Endodermal cell (in vitro differentiated cells): ENCODE measurements around the gene TIPARP. TPM values are rescaled to one million over a fixed set of nuclear protein-coding genes. Genes with fewer than 3 reads are reported as not detected.
"Not testable (repeated sequence)": the region's sequence is repeated elsewhere in the genome, so short reads cannot be mapped to it uniquely, and the experiment has no call there.

Experiments
- DNase-seq: peaks from one replicate; pipeline ENCODE4 v3.0.0-alpha.2; 2017
- H3K27ac ChIP-seq: 2 replicates; pipeline ENCODE4 v1.5.1; 2013; ENCODE audit warnings: mild to moderate bottlenecking, low read depth, low read length, moderate library complexity
- H3K27me3 ChIP-seq: 2 replicates; pipeline ENCODE4 v1.6.1; 2013; ENCODE audit warnings: mild to moderate bottlenecking, low read length, moderate library complexity; ENCODE audit not compliant: insufficient read depth, control insufficient read depth, poor library complexity, severe bottlenecking
- H3K36me3 ChIP-seq: 2 replicates; pipeline ENCODE4 v1.7.0; 2013; ENCODE audit warnings: mild to moderate bottlenecking, low read length, moderate library complexity; ENCODE audit not compliant: control insufficient read depth, insufficient read depth
- H3K4me1 ChIP-seq: one replicate; pipeline ENCODE4 v1.7.0; 2013; ENCODE audit warnings: low read length; ENCODE audit not compliant: control insufficient read depth, insufficient read depth
- H3K4me3 ChIP-seq: 2 replicates; pipeline ENCODE4 v1.5.1; 2013; ENCODE audit warnings: mild to moderate bottlenecking, low read length, moderate library complexity
- H3K9ac ChIP-seq: 2 replicates; pipeline ENCODE4 v1.6.1; 2013; ENCODE audit warnings: mild to moderate bottlenecking, low read length, moderate library complexity; ENCODE audit not compliant: poor library complexity, severe bottlenecking; ENCODE audit errors: extremely low read depth
- H3K9me3 ChIP-seq: 2 replicates; pipeline ENCODE4 v1.6.1; 2013; ENCODE audit warnings: mild to moderate bottlenecking, low read length, moderate library complexity; ENCODE audit not compliant: control insufficient read depth
- H3K27ac Mint-ChIP-seq: 2 replicates; pipeline ENCODE4 v1.8.0; 2020; ENCODE audit warnings: mixed read lengths
- H3K27me3 Mint-ChIP-seq: 2 replicates; pipeline ENCODE4 v1.8.0; 2021; ENCODE audit warnings: mild to moderate bottlenecking, mixed read lengths; ENCODE audit not compliant: insufficient read depth
- H3K36me3 Mint-ChIP-seq: 2 replicates; pipeline ENCODE4 v1.8.0; 2020; ENCODE audit warnings: low read depth, mixed read lengths
- H3K4me1 Mint-ChIP-seq: 2 replicates; pipeline ENCODE4 v1.8.0; 2020; ENCODE audit warnings: mixed read lengths
- H3K4me3 Mint-ChIP-seq: 2 replicates; pipeline ENCODE4 v1.8.0; 2020; ENCODE audit warnings: mild to moderate bottlenecking, moderate library complexity, mixed read lengths
- H3K9me3 Mint-ChIP-seq: 2 replicates; pipeline ENCODE4 v1.8.0; 2020; ENCODE audit warnings: mild to moderate bottlenecking, mixed read lengths
- WGBS, 2 experiments: methylation state at CpG; one replicate each; pipeline versions ENCODE4 v1.1.5 to v1.1.7; 2013; ENCODE audit warnings: missing lambda C conversion rate in 2 of 2, mixed read lengths in 1 of 2; ENCODE audit not compliant: insufficient coverage in 1 of 2, insufficient read length in 1 of 2; 5-methylcytosine and 5-hydroxymethylcytosine counted together
- total RNA-seq, 2 donors: library from RNA; stranded (reverse); fragmentation: NEBNext Ultra II Directional in 1 of 2; extraction: Animal tissue kit (Norgen Biotek cat#: 25700) in 1 of 2; gene quantifications; 2 replicates in 1 of 2; 3 replicates in 1 of 2; pipeline ENCODE4 v1.2.1, GENCODE V29; 2021
- TF ChIP-seq, protein P1 (sequence below): fragments of 200-600 bp; sonication (generic); conservative IDR thresholded peaks from 2 replicates; pipeline ENCODE4 v1.5.0; 2021; ENCODE audit warnings: antibody characterized with exemption, mild to moderate bottlenecking

The TIPARP gene
- total RNA-seq, 2 donors from 2014 or later = 27.1 to 34.3 TPM

DNA sequence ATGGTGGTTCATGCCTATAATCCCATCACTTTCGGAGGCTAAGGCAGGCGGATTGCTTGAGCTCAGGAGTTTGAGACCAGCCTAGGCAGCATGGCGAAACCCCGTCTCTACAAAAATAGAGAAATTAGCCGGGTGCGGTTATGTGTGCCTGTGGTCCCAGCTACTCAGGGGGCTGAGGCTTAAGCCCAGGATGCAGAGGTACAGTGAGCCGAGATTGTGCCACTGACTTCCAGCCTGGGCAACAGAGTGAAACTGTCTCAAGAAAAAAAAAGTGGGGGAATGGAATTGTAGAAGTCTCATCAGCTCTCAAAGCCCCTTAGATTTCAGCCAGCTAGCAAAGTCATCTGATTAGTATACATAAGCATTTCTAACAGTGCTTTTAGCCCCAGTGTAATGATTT is 33.2 kb downstream of the TIPARP start:
- peaks cover 9% of the 10 kb centered on the region for H3K4me1 ChIP-seq
- Mint-ChIP-seq H3K36me3 (peaks cover 65% of the 10 kb centered on the region), H3K27me3 (no peaks in the 10 kb centered on the region), H3K4me1 (peaks cover 15% of the 10 kb centered on the region), H3K27ac (no peak overlapping the region), H3K9me3 (no peaks in the 10 kb centered on the region), H3K4me3 (no peak overlapping the region)
- no peak for DNase-seq
- WGBS, 2 experiments = 96 to 100% methylated on average over 6 to 7 of the region's 7 CpGs
- no peak overlapping the region for H3K4me3 ChIP-seq
- H3K27ac ChIP-seq = no peak overlapping the region
- H3K9me3 ChIP-seq = peaks cover 24% of the 10 kb centered on the region
- H3K36me3 ChIP-seq = peaks cover 82% of the 10 kb centered on the region
- H3K9ac ChIP-seq = no peak overlapping the region
- H3K27me3 ChIP-seq = no peaks in the 10 kb centered on the region
- TF ChIP-seq, protein P1, sequence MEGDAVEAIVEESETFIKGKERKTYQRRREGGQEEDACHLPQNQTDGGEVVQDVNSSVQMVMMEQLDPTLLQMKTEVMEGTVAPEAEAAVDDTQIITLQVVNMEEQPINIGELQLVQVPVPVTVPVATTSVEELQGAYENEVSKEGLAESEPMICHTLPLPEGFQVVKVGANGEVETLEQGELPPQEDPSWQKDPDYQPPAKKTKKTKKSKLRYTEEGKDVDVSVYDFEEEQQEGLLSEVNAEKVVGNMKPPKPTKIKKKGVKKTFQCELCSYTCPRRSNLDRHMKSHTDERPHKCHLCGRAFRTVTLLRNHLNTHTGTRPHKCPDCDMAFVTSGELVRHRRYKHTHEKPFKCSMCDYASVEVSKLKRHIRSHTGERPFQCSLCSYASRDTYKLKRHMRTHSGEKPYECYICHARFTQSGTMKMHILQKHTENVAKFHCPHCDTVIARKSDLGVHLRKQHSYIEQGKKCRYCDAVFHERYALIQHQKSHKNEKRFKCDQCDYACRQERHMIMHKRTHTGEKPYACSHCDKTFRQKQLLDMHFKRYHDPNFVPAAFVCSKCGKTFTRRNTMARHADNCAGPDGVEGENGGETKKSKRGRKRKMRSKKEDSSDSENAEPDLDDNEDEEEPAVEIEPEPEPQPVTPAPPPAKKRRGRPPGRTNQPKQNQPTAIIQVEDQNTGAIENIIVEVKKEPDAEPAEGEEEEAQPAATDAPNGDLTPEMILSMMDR = no peak

DNA sequence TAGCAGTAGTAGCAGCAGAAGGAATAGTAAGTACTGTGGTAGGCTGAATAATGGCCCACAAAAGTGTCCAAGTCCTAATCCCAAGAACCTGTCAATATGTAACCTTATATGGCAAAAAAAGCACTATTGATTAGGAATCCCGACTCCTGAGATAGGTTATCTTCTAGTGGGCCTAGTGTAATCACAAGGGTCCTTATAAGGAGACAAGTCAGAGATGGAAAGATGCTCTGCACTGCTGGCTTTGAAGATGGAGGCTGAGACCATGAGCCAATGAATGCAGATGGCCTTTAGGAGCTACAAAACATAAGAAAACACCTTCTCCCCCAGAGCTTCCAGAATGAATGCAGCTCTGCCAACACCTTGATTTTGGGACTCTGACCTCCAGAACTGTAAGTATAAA is 36.0 kb downstream of the TIPARP start:
- H3K27me3 Mint-ChIP-seq = no peaks in the 10 kb centered on the region

DNA sequence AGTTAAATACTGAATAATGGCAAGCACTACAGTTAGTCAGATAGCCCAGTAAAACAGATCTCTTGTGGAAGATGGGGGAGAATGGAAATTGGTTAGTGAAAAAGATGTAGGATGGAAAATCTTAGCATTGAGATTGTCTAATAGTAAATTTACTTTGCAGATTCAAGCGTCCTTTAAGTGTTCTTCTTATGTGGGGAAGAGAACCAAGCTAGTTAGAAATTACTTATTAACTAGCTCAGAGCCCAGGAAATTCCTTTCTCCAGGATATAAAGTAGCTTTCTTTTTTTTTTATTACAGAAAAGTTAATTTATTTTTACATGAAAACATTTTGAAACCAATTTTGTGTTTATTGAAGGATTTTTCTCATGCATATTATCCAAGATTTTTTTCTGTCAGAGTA is 36.7 kb downstream of the TIPARP start:
- peaks cover 24% of the 10 kb centered on the region for H3K9me3 ChIP-seq
- no peak overlapping the region for H3K27ac ChIP-seq
- no peak overlapping the region for H3K4me3 Mint-ChIP-seq
- no peak overlapping the region for H3K27ac Mint-ChIP-seq
- 100% methylated on average over 1 of the region's 1 CpG; no CpG with 5 or more reads in 1 of the 2 experiments for WGBS, 2 experiments
- H3K36me3 Mint-ChIP-seq = peaks cover 54% of the 10 kb centered on the region
- no peaks in the 10 kb centered on the region for H3K4me1 ChIP-seq
- H3K27me3 ChIP-seq = no peaks in the 10 kb centered on the region
- no peak overlapping the region for H3K9ac ChIP-seq
- TF ChIP-seq, protein P1 = no peak
- no peak for DNase-seq
- H3K36me3 ChIP-seq = peaks cover 65% of the 10 kb centered on the region
- peaks cover 5% of the 10 kb centered on the region for H3K4me1 Mint-ChIP-seq
- H3K4me3 ChIP-seq = peak overlapping the region; percentile 73
- H3K27me3 Mint-ChIP-seq = no peaks in the 10 kb centered on the region
- H3K9me3 Mint-ChIP-seq = no peaks in the 10 kb centered on the region

More for the DNA sequence above, 36.0 kb downstream of the TIPARP start:
- Histone ChIP-seq H3K9me3 (peaks cover 24% of the 10 kb centered on the region), H3K36me3 (peaks cover 65% of the 10 kb centered on the region), H3K4me3 (peak overlapping the region; percentile 73), H3K27ac (no peak overlapping the region), H3K9ac (no peak overlapping the region), H3K27me3 (no peaks in the 10 kb centered on the region), H3K4me1 (peaks cover 6% of the 10 kb centered on the region)
- Mint-ChIP-seq H3K4me1 (peaks cover 11% of the 10 kb centered on the region), H3K9me3 (no peaks in the 10 kb centered on the region), H3K4me3 (no peak overlapping the region), H3K27ac (peak overlapping the region; percentile 0), H3K36me3 (peaks cover 55% of the 10 kb centered on the region)
- TF ChIP-seq, protein P1 = no peak
- WGBS, 2 experiments = 44 to 71% methylated on average over 1 of the region's 1 CpG
- no peak for DNase-seq

DNA sequence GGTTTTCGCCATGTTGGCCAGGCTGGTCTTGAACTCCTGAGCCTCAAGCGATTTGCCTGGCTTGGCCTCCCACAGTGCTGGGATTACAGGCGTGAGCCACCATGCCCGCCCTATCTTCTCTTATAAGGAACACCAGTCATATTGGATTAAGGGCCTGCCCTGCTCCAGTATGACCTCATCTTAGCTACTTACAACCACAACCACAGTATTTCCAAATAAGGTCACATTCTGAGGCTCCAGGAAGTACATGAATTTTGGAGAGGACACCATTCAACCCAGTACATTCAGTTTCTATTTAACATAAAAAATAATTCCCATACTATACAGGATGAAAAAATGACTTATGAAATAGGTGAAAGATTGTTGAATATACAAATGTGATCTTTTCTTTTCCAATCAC is 37.6 kb downstream of the TIPARP start:
- WGBS, 2 experiments = 92% methylated on average over 2 of the region's 4 CpGs; no CpG with 5 or more reads in 1 of the 2 experiments
- H3K4me3 ChIP-seq, DNase-seq, H3K9ac ChIP-seq, H3K27ac ChIP-seq, H3K4me1 ChIP-seq, H3K4me1 Mint-ChIP-seq, H3K27me3 Mint-ChIP-seq, H3K4me3 Mint-ChIP-seq, H3K27ac Mint-ChIP-seq, H3K27me3 ChIP-seq, H3K9me3 Mint-ChIP-seq: not testable (repeated sequence)
- H3K9me3 ChIP-seq = peaks cover 24% of the 10 kb centered on the region
- peaks cover 58% of the 10 kb centered on the region for H3K36me3 Mint-ChIP-seq
- peaks cover 61% of the 10 kb centered on the region for H3K36me3 ChIP-seq
